Airway epithelial cell (primary cell): ENCODE results near the gene CCDC27. TPM values are rescaled to one million over a fixed set of nuclear protein-coding genes. Genes with fewer than 3 reads are reported as not detected.

Source experiments
- total RNA-seq: library from RNA; depleted of rRNA; stranded (reverse); fragments of >200 nt; gene quantifications from 2 replicates; pipeline ENCODE4 v1.2.3, GENCODE V29; 2015

The CCDC27 gene
- total RNA-seq, result not detected in 2 replicates

DNA sequence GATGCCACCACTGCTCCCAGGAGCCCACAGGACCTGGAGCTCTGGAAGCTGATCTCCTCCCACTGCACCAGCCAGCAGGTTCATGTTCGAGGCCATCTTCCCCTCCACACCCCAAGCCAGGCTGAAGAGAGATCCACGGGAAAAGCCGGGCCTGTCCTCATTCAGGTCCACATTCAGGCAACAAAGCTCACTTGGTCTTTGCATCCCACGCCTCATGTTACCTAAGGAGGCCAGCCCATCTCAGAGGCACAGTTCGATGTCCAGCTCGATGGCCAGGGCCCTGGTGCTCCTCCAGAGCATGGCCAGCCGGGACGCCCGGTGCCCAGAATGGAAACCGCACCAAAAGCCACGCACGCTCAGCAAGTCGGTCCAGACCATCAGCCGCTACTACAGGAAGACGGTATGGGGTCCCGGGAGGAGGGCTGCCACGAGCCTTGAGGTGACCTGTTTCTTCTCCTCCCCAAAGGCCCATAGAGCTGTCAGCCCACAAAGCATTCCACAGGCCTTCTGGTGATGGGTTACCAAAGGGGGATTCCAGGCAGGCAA lies at the start of gene CCDC27:
Gene CCDC27, plus strand, starts transcription at position 51 of the 546 bp plus-strand sequence. Its CDS starts 32 bp downstream, at position 83.

DNA sequence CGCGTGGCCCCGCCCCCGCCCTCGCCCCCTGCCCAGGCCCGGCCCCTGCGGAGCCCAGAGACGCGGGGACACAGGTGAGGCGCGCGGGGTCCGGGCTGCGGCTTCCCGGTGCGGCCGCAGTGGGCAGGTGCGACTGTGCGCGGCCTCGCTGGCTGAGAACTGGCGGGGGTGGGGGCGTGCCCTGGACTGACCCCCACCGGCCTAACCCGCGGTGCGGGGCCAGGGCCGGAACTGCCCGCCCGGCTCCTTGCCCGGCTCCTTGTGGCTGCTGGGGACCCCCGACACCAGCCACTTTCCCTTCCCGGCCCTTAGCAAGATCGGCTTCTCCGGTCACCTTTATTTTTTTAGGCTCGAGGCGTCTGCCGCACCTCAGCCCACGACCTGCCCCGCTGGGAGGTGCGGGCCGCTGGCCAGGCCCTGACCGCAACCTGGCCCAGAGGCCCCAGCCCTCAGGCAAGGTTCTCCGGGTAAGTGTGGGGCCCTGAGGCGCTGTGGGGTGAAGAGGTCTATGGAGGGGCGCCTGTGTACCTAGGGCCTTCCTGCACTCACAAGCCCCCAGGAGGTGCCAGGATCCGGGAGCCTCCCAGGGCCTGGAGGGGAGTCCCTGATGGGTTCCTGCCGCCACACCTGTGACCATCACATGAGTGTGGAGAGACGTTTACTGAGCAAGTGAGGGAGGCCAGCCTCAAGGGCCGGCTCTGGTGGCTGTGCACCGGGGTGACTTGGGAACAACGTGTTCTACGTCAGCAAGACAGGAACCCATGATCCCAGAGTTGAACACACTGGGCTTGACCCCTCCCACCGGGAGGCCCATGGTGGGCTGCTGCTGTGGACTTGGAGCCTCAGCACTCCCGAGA lies 20.7 kb downstream of the CCDC27 start, which contains the start of gene SMIM1:
Gene SMIM1, plus strand, starts transcription at position 35 of the 857 bp plus-strand sequence. CDS start 2,625 bp downstream, outside the sequence.

DNA sequence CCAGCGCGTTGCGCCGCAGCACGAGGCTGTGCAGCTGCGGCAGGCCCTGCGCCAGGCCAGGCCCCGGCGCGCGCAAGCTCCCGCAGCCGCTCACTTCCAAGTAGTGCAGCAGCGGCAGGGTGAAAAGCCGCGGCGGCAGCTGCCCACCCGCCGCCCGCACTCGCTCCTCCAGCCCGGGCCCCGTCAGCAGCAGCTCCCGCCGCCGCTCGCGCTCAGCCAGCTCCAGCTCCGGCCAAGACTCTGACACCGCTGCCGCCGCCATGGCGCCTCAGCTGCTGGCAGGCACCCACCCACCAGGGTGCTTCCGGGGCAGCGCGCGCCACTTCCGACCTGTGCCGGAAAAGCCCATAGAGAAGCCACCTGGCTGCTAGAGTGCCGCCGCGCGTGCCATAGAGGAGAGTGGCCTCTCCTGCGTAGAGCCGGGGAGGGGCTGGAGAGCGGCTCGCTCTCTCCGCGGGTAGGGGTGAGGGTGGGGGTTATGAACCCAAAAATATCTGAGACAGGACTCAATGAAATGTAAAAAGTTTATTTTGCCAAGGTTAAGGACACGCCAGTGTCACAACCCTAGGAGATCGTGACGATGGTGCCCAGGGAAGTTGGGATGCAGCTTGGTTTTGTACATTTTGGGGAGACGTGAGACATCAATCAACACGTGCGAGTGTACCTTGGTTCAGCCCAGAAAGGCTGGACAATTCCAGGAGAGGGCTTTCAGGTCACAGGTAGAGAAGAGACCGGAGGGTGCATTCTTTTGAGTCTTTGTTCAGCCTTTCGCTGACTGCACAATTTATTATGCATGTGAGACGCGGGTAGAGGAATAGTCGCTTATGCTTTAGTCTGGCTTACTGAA lies 44.2 kb downstream of the CCDC27 start, which contains the start of gene LRRC47:
Gene LRRC47, minus strand, starts transcription at position 284 of the 847 bp plus-strand sequence. Its CDS starts 22 bp downstream, at position 262.

Other genes starting within 250 kb of the CCDC27 start
- gene MEGF6, start 140.9 kb upstream of the CCDC27 start, total RNA-seq, result 0.99 and 1.6 TPM in 2 replicates
- gene TPRG1L, start 127.4 kb upstream of the CCDC27 start, total RNA-seq, result 11.4 and 18.3 TPM in 2 replicates
- gene WRAP73, start 102.3 kb upstream of the CCDC27 start, total RNA-seq, result 19.4 and 20.7 TPM in 2 replicates
- gene TP73, start 99.9 kb upstream of the CCDC27 start, total RNA-seq, result 6.1 and 9.5 TPM in 2 replicates
- 0.79 and 3.6 TPM in 2 replicates for gene SMIM1, start 20.3 kb downstream of the CCDC27 start, total RNA-seq
- 40.5 and 50.2 TPM in 2 replicates for gene LRRC47, start 44.0 kb downstream of the CCDC27 start, total RNA-seq
- 14.5 and 17.6 TPM in 2 replicates for gene CEP104, start 104.8 kb downstream of the CCDC27 start, total RNA-seq
- gene DFFB, start 105.0 kb downstream of the CCDC27 start, total RNA-seq, result 6.5 and 6.9 TPM in 2 replicates
- 28.6 and 31.5 TPM in 2 replicates for gene C1orf174, start 147.8 kb downstream of the CCDC27 start, total RNA-seq